Cardiac muscle cell (in vitro differentiated cells and primary cell): ENCODE measurements around the gene SMARCD3. TPM values are rescaled to one million over a fixed set of nuclear protein-coding genes. Genes with fewer than 3 reads are reported as not detected.

ENCODE experiments used
- DNase-seq, 2 donors: peaks; one replicate each; pipeline versions ENCODE4 v3.0.0 to v3.0.0-alpha.2; 2010 to 2017; ENCODE audit warnings: low read depth in 1 of 2, low spot score in 1 of 2
- H3K27ac ChIP-seq: fragments of 200-600 bp; sonication (generic); 2 replicates; pipeline ENCODE4 v1.5.1; 2016
- H3K27me3 ChIP-seq: fragments of 200-600 bp; sonication (generic); 2 replicates; pipeline ENCODE4 v1.6.0; 2016; ENCODE audit warnings: control low read depth
- H3K36me3 ChIP-seq: fragments of 200-600 bp; sonication (generic); 2 replicates; pipeline ENCODE4 v1.5.1; 2016; ENCODE audit warnings: control low read depth
- H3K4me1 ChIP-seq: fragments of 200-600 bp; sonication (generic); 2 replicates; pipeline ENCODE4 v1.8.1; 2017; ENCODE audit warnings: low read depth, mild to moderate bottlenecking, mixed run types
- H3K4me3 ChIP-seq: fragments of 200-600 bp; sonication (generic); 2 replicates; pipeline ENCODE4 v1.5.1; 2016; ENCODE audit warnings: mild to moderate bottlenecking
- H3K9me3 ChIP-seq: fragments of 200-600 bp; sonication (generic); 2 replicates; pipeline ENCODE4 v1.5.1; 2017; ENCODE audit warnings: low read depth, mild to moderate bottlenecking, control low read depth
- polyA plus RNA-seq: library from polyadenylated mRNA; unstranded; fragments of >200 nt; fragmentation: Nextera tagmentation; extraction: Ambion mirVana; gene quantifications from 2 replicates; pipeline ENCODE4 v1.2.1, GENCODE V29; 2016
- total RNA-seq: library from RNA; depleted of rRNA; stranded (reverse); fragments of >200 nt; gene quantifications from 2 replicates; pipeline ENCODE4 v1.2.3, GENCODE V29; 2016
- TF ChIP-seq, protein P1 (sequence below): IDR thresholded peaks from 2 replicates; pipeline ENCODE4 v1.5.1; 2012; ENCODE audit warnings: low read depth, mild to moderate bottlenecking, low read length

The SMARCD3 gene
- total and polyA plus RNA-seq, 2 experiments from 2014 or later = 180 to 237 TPM

DNA sequence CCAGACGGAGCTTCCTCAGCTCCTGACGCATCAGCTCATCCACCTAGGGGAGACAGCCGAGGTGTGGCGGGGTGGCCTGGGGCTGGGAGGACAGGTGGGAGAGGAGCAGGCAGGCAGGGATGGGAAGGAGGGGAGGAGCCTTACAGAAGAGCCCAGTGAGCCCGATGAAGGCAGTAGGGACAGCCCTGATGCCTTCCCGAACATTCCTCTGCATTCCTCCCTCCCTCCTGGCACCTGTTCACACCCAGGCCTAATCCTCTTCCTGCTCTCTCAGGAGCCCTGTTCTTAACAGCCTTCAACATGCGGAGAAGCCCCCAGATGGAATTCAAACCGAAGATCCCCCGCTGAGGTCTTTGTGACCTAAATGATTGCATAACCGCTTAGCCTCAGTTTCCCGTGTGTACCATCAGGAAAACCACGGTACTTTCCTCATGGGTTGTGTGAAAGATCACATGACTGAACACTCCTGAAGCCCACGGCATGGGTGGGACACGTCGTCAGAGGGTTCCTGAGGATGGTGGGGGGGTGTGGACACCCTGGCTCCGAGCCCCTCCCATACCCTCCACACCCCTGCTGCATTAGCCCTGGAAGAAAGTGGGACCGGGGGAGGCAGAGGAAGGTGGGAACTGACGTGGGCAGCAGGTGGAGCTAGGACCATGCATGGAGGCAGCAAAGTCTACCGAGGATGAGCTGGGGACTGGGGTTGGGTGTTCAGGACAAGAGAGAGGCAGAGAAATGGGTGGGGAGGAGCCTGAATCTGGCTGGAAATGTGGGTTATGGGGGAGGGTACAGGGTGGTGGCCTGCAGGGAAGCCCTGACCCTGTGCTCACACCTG is 52.7 kb downstream of the SMARCD3 start:
- no peak overlapping the region for H3K27ac ChIP-seq
- no peak for DNase-seq
- H3K4me3 ChIP-seq = no peak overlapping the region
- no peaks in the 10 kb centered on the region for H3K4me1 ChIP-seq
- TF ChIP-seq, protein P1, sequence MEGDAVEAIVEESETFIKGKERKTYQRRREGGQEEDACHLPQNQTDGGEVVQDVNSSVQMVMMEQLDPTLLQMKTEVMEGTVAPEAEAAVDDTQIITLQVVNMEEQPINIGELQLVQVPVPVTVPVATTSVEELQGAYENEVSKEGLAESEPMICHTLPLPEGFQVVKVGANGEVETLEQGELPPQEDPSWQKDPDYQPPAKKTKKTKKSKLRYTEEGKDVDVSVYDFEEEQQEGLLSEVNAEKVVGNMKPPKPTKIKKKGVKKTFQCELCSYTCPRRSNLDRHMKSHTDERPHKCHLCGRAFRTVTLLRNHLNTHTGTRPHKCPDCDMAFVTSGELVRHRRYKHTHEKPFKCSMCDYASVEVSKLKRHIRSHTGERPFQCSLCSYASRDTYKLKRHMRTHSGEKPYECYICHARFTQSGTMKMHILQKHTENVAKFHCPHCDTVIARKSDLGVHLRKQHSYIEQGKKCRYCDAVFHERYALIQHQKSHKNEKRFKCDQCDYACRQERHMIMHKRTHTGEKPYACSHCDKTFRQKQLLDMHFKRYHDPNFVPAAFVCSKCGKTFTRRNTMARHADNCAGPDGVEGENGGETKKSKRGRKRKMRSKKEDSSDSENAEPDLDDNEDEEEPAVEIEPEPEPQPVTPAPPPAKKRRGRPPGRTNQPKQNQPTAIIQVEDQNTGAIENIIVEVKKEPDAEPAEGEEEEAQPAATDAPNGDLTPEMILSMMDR = no peak
- H3K36me3 ChIP-seq = no peaks in the 10 kb centered on the region
- H3K27me3 ChIP-seq = peaks cover 9% of the 10 kb centered on the region
- no peaks in the 10 kb centered on the region for H3K9me3 ChIP-seq

DNA sequence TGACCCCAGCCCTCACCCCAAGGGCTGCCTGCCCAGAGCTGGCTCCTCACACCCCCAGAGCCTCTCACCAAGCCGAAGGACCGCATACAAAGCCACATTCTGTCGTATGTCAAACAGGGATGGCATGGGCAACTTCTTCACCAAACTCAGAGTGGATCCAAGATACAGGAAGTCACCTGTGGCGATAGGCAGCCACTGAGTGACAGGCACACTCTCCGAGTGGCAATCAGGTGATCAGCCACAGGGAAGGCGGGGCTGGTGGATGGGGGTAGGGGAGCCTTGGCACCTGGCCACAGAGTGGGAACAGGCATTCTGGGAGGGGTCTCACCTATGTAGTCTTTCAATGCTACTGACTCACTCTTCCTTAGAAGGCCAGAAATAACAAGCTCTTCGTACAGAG is 54.3 kb downstream of the SMARCD3 start:
- Histone ChIP-seq H3K9me3 (no peaks in the 10 kb centered on the region), H3K27ac (no peak overlapping the region), H3K27me3 (peaks cover 13% of the 10 kb centered on the region), H3K36me3 (no peaks in the 10 kb centered on the region), H3K4me3 (no peak overlapping the region), H3K4me1 (no peaks in the 10 kb centered on the region)
- no peak for DNase-seq
- TF ChIP-seq, protein P1 = no peak

DNA sequence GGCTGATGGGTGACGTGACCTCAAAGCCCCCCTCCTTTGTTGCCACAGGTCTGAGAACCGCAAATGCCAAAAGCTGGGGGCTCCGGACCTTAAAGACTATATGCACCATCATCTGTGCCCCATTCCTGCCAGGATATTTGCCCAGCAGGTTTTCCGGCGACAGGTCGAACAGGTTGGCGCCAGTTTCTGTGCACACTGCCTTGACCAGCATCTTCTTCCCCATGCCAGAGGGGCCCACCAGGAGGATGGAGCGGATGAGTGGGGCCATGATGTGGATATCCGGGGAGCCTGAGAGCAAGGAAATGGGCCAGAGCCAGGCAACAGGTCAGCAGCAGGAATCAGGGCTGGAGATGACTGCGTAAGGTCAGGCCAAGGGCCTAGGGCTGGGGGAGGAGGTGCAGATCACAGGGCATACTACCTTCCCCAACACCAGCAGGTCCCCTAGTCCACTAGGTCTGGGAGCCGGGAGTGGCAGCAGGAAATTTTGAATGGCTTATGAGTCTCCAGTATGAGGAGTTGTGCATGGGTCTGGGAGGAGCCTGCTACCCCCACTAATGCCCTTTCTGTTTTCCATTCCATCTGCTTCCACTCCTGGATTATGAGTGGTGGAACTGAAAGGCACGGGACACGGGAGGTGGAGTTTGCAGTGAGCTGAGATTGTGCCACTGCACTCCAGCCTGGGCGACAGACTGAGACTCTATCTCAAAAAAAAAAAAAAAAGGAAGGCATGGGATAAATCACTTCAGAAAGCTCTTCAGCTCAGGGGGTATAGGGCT is 55.1 kb downstream of the SMARCD3 start:
- Histone ChIP-seq H3K27ac (no peak overlapping the region), H3K4me3 (no peak overlapping the region), H3K27me3 (peaks cover 13% of the 10 kb centered on the region), H3K36me3 (no peaks in the 10 kb centered on the region), H3K4me1 (no peaks in the 10 kb centered on the region), H3K9me3 (no peaks in the 10 kb centered on the region)
- DNase-seq = no peak
- TF ChIP-seq, protein P1 = no peak

DNA sequence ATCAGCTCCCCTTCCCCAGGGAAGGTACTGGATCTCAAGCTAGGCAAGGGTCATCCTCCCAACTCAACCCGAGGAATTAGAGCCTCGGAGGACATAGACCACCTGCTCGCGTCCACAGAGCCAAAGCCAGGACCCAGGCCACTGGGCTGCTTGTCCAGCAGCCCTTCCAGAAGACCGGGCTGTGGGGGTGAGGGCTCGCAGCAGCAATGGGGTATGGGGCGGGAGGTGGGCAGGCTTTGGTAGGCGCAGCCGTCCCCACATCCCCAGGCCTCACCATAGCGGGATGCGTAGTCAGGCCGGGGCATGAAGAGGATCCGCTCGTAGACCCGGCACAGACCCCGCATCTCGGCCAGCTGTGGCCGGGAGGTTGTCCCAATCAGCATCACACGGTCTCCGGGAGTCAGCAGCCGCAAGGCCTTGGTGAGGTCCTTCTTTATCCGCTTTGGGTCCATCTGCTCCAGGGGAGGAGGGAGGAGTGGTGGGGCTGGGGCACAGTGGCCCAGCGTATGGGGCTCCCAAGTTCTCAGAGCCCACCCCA is 56.4 kb downstream of the SMARCD3 start:
- H3K4me3 ChIP-seq = no peak overlapping the region

DNA sequence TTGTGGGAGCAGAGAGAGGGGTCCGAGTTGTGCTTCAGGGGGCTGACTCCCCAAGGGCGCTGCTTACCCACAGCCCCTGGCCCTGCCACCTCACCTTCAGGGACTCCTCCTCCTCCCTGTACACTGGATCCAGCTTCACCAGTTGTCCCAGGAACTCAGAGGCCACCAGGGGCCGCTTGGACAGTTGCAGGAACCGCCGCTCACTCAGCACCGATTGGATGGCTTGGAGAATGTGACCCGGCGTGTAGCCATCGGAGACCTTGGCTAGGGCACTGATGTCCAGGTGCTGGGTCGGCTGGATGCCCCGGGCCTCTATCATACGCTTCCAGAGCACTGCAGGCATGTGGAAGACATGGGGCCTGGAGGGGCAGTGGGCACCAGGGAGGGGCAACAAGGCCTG is 57.0 kb downstream of the SMARCD3 start:
- H3K27me3 ChIP-seq = peaks cover 13% of the 10 kb centered on the region
- no peak overlapping the region for H3K4me3 ChIP-seq
- DNase-seq = no peak
- H3K36me3 ChIP-seq = no peaks in the 10 kb centered on the region
- H3K9me3 ChIP-seq = no peaks in the 10 kb centered on the region
- H3K4me1 ChIP-seq = peaks cover 12% of the 10 kb centered on the region
- TF ChIP-seq, protein P1 = no peak
- H3K27ac ChIP-seq = no peak overlapping the region

More for the DNA sequence above, 56.4 kb downstream of the SMARCD3 start:
- TF ChIP-seq, protein P1 = no peak
- DNase-seq = no peak
- Histone ChIP-seq H3K9me3 (no peaks in the 10 kb centered on the region), H3K4me1 (peaks cover 10% of the 10 kb centered on the region), H3K27ac (no peak overlapping the region), H3K36me3 (no peaks in the 10 kb centered on the region), H3K27me3 (peaks cover 13% of the 10 kb centered on the region)
